HL-60 (cell line): ENCODE data around the gene FGG.

ENCODE experiments used
- DNase-seq, 2 experiments: peaks; one replicate each; pipeline ENCODE4 v3.0.0-alpha.2; 2010 to 2020; ENCODE audit warnings: low read depth in 1 of 2, low spot score in 1 of 2
- H3K27ac ChIP-seq: fragments of 250-450 bp; sonication (Bioruptor Pico); replicated peaks from 2 replicates; pipeline ENCODE4 v1.5.1; 2020; ENCODE audit warnings: mild to moderate bottlenecking, moderate library complexity
- H3K27me3 ChIP-seq: fragments of 250-450 bp; sonication (Bioruptor Pico); 2 replicates; pipeline ENCODE4 v1.5.1; 2021; ENCODE audit warnings: mild to moderate bottlenecking, moderate library complexity; ENCODE audit not compliant: insufficient read depth, poor library complexity, severe bottlenecking
- H3K4me3 ChIP-seq: replicated peaks from 2 replicates; pipeline ENCODE4 v1.5.1; 2011; ENCODE audit warnings: mild to moderate bottlenecking, control low read depth, low read length; ENCODE audit not compliant: insufficient read depth
- GABPA ChIP-seq: IDR thresholded peaks from 2 replicates; pipeline ENCODE4 v1.6.1; 2012; ENCODE audit warnings: low read depth
- POLR2AphosphoS5 ChIP-seq: IDR thresholded peaks from 2 replicates; pipeline ENCODE4 v1.6.1; 2012; ENCODE audit warnings: low read depth
- SPI1 ChIP-seq: IDR thresholded peaks from 2 replicates; pipeline ENCODE4 v1.6.1; 2012; ENCODE audit warnings: low read depth, mild to moderate bottlenecking, borderline replicate concordance
- TF ChIP-seq, protein P1 (sequence below): IDR thresholded peaks from 2 replicates; pipeline ENCODE4 v1.6.1; 2012; ENCODE audit warnings: low read depth; ENCODE audit not compliant: insufficient replicate concordance
- TF ChIP-seq, protein P2 (sequence below): IDR thresholded peaks from one replicate; pipeline ENCODE4 v1.5.1; 2011; ENCODE audit warnings: low read length, control low read depth, inconsistent platforms; ENCODE audit not compliant: insufficient read depth

Gene FGG

DNA sequence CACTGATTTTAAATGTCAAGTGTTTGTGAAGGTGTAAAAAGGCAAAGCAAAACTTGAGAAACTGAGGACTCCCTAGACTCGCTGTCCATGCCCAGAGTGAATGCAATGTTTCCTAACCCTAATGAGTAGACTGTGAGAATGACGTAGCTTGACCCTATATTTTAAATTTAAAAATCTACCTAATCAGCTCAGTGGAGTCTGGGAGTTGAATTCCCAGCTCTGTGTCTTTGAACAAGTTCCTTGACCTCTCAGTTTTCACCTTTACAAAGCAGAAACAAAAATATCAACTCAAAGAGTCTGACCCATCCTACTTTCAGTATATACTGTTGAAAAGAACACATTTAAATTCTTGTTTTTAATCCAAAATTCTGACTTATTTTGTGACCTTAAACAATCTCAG, 24.3 kb downstream of the FGG start:
- H3K27ac ChIP-seq: no peak overlapping the region
- H3K4me3 ChIP-seq: no peak overlapping the region
- DNase-seq: no peak
- no peak for TF ChIP-seq POLR2AphosphoS5
- peaks cover 3% of the 10 kb centered on the region for H3K27me3 ChIP-seq

DNA sequence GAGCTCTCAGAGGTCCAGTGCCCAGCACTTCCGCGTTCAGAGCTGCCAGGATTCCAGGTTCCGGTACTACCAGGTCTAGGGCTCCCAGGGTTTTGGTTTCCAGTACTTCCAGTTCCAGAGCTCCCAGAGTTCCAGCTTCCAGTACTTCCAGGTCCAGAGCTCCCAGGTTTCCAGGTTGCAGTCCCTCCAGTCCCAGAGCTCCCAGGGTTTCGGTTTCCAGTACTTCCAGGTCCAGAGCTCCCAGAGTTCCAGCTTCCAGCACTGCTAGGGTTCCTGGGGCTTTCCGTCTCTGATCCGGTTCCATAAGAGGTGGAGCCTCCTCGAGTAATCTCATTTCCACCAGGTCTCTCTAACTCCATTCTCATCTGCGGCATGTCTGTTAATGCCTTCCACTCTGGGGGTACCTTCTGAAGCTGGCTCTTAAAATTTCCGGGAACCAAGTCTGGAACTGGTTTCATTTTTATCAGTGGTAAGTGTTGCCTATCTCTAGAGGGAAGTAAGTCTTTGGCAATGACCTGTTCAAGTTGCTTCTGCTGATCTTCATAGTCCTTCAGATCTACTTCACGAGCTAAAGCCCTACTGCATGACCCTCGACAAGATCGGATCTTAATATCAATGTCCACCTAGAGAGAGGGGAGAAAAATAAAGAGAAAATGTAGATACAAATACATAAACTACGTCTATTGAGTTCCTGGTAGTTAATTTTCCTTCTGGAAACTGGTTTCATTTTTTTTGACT, 26.0 kb downstream of the FGG start:
- TF ChIP-seq POLR2AphosphoS5 (no peak), SPI1 (no peak), GABPA (no peak)
- TF ChIP-seq, protein P1, sequence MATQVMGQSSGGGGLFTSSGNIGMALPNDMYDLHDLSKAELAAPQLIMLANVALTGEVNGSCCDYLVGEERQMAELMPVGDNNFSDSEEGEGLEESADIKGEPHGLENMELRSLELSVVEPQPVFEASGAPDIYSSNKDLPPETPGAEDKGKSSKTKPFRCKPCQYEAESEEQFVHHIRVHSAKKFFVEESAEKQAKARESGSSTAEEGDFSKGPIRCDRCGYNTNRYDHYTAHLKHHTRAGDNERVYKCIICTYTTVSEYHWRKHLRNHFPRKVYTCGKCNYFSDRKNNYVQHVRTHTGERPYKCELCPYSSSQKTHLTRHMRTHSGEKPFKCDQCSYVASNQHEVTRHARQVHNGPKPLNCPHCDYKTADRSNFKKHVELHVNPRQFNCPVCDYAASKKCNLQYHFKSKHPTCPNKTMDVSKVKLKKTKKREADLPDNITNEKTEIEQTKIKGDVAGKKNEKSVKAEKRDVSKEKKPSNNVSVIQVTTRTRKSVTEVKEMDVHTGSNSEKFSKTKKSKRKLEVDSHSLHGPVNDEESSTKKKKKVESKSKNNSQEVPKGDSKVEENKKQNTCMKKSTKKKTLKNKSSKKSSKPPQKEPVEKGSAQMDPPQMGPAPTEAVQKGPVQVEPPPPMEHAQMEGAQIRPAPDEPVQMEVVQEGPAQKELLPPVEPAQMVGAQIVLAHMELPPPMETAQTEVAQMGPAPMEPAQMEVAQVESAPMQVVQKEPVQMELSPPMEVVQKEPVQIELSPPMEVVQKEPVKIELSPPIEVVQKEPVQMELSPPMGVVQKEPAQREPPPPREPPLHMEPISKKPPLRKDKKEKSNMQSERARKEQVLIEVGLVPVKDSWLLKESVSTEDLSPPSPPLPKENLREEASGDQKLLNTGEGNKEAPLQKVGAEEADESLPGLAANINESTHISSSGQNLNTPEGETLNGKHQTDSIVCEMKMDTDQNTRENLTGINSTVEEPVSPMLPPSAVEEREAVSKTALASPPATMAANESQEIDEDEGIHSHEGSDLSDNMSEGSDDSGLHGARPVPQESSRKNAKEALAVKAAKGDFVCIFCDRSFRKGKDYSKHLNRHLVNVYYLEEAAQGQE: no peak
- TF ChIP-seq, protein P2, sequence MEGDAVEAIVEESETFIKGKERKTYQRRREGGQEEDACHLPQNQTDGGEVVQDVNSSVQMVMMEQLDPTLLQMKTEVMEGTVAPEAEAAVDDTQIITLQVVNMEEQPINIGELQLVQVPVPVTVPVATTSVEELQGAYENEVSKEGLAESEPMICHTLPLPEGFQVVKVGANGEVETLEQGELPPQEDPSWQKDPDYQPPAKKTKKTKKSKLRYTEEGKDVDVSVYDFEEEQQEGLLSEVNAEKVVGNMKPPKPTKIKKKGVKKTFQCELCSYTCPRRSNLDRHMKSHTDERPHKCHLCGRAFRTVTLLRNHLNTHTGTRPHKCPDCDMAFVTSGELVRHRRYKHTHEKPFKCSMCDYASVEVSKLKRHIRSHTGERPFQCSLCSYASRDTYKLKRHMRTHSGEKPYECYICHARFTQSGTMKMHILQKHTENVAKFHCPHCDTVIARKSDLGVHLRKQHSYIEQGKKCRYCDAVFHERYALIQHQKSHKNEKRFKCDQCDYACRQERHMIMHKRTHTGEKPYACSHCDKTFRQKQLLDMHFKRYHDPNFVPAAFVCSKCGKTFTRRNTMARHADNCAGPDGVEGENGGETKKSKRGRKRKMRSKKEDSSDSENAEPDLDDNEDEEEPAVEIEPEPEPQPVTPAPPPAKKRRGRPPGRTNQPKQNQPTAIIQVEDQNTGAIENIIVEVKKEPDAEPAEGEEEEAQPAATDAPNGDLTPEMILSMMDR: no peak

DNA sequence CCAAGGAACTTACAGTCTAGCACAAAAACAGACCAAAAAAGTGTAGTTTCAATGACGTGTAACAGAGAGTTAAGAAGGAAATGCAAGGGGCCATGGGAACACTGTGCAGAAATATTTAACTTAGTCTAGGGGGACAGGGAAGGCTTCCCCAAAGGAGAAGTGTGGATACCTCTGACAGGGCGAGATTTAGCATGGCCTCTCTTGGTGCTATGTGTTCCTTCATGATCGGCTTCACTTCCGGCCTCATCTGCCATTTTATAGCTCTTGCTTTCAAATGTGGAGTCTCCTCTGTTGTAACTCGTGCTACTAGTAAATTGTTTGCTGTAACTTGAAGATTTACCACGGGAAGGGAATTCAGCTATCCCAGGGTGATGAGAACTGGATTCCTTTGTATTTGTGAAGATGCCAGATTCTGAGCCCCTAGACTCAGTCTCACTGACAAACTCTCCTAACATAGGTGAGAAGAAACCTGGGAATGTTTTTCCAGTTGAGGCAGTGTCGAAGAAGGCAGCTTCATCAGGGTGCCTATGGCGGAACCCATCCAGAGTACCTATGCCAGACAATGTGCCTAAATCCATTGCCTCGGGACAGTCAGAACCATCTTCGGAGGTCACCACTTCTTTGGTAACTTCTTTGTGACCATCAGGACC, 27.0 kb downstream of the FGG start:
- Histone ChIP-seq H3K27ac (no peak overlapping the region), H3K27me3 (peaks cover 3% of the 10 kb centered on the region), H3K4me3 (no peak overlapping the region)
- no peak for DNase-seq
- TF ChIP-seq, protein P2: no peak
- TF ChIP-seq POLR2AphosphoS5: no peak
- TF ChIP-seq GABPA: no peak
- no peak for TF ChIP-seq SPI1
- TF ChIP-seq, protein P1: no peak

More for the DNA sequence above, 26.0 kb downstream of the FGG start:
- no peak for DNase-seq
- no peak overlapping the region for H3K27ac ChIP-seq
- no peak overlapping the region for H3K4me3 ChIP-seq
- peaks cover 3% of the 10 kb centered on the region for H3K27me3 ChIP-seq

- H3K27me3 ChIP-seq: peaks cover 3% of the 10 kb centered on the region
- TF ChIP-seq POLR2AphosphoS5: no peak
- H3K27ac ChIP-seq: no peak overlapping the region
- no peak for DNase-seq
- H3K4me3 ChIP-seq: no peak overlapping the region
These were observed 28.2 kb downstream of the FGG start for GRCh38 chr4:154584259-154584658.

- no peak overlapping the region for H3K4me3 ChIP-seq
- DNase-seq: no peak
- H3K27me3 ChIP-seq: peaks cover under 1% of the 10 kb centered on the region
- H3K27ac ChIP-seq: no peak overlapping the region
- TF ChIP-seq SPI1 (no peak), GABPA (no peak), POLR2AphosphoS5 (no peak)
- TF ChIP-seq, protein P1: no peak
- TF ChIP-seq, protein P2: no peak
These were observed 28.8 kb downstream of the FGG start for GRCh38 chr4:154583677-154584076.
